H1 (cell line): Measurements from ENCODE around the gene SAFB. TPM values are rescaled to one million over a fixed set of nuclear protein-coding genes. Genes with fewer than 3 reads are reported as not detected.

Source experiments
- CTCF ChIA-PET: fragments of 300-600 bp; sonication (Branson Sonifier 250); formaldehyde crosslinking; loops from one replicate; lab custom pipeline; 2021; ENCODE audit not compliant: partially characterized antibody; lab: Charles Lee
- POLR2A ChIA-PET: fragments of 300-600 bp; sonication (Branson Sonifier 250); formaldehyde crosslinking; loops from one replicate; lab custom pipeline; 2021; ENCODE audit warnings: inconsistent platforms; ENCODE audit not compliant: partially characterized antibody; lab: Charles Lee
- DNase-seq, 2 experiments: peaks; one replicate each; pipeline versions ENCODE4 v3.0.0 to v3.0.0-alpha.2; 2010 to 2022; ENCODE audit warnings: low spot score in 2 of 2, low read depth in 1 of 2, mixed read lengths in 1 of 2
- FAIRE-seq: peaks from 2 replicates; lab custom pipeline; 2011; peaks lifted over from hg19 to GRCh38; lab: Jason Lieb, UNC
- H2AFZ ChIP-seq: 2 replicates; pipeline ENCODE4 v1.8.1; 2012; ENCODE audit warnings: low read length, inconsistent platforms
- H2AK5ac ChIP-seq: 2 replicates; pipeline ENCODE4 v1.6.1; 2013; ENCODE audit warnings: low read depth, low read length
- H2BK120ac ChIP-seq: replicated peaks from 2 replicates; pipeline ENCODE3; 2013; ENCODE audit warnings: low read depth, low read length, inconsistent platforms
- H2BK12ac ChIP-seq: 2 replicates; pipeline ENCODE4 v1.6.1; 2013; ENCODE audit warnings: low read depth, low read length
- H2BK15ac ChIP-seq: 2 replicates; pipeline ENCODE4 v1.6.1; 2013; ENCODE audit warnings: low read length
- H2BK20ac ChIP-seq: 2 replicates; pipeline ENCODE4 v1.6.1; 2013; ENCODE audit warnings: low read length
- H2BK5ac ChIP-seq: 2 replicates; pipeline ENCODE4 v1.6.1; 2013; ENCODE audit warnings: low read depth, low read length
- H3K14ac ChIP-seq: 2 replicates; pipeline ENCODE4 v1.6.1; 2013; ENCODE audit warnings: inconsistent platforms; ENCODE audit not compliant: insufficient read length
- H3K18ac ChIP-seq: 2 replicates; pipeline ENCODE4 v1.6.1; 2013; ENCODE audit warnings: low read length; ENCODE audit errors: extremely low read depth
- H3K23ac ChIP-seq: 2 replicates; pipeline ENCODE4 v1.6.1; 2013; ENCODE audit warnings: inconsistent platforms; ENCODE audit not compliant: insufficient read length
- H3K23me2 ChIP-seq: 2 replicates; pipeline ENCODE4 v1.6.1; 2013; ENCODE audit warnings: low read depth, low read length
- H3K27ac ChIP-seq: 2 replicates; pipeline ENCODE4 v1.6.1; 2011; ENCODE audit warnings: low read depth, low read length, inconsistent platforms
- H3K27me3 ChIP-seq, 4 experiments: replicated peaks in 1 of 4; 1 replicate in 1 of 4; 2 replicates in 3 of 4; pipeline versions ENCODE4 v1.6.1 to v1.8.1; 2011 to 2013; ENCODE audit warnings: low read length in 3 of 4, mild to moderate bottlenecking in 3 of 4, inconsistent platforms in 2 of 4, mixed read lengths in 2 of 4, moderate library complexity in 1 of 4; ENCODE audit not compliant: control insufficient read depth in 3 of 4, insufficient read depth in 3 of 4; ENCODE audit errors: extremely low read depth in 1 of 4
- H3K36me3 ChIP-seq, 4 experiments: 2 replicates each; pipeline versions ENCODE4 v1.6.1 to v1.8.1; 2011 to 2013; ENCODE audit warnings: mild to moderate bottlenecking in 4 of 4, low read length in 3 of 4, moderate library complexity in 2 of 4, control low read depth in 1 of 4, inconsistent platforms in 1 of 4; ENCODE audit not compliant: insufficient read depth in 4 of 4, control insufficient read depth in 2 of 4
- H3K4ac ChIP-seq: replicated peaks from 2 replicates; pipeline ENCODE3; 2013; ENCODE audit warnings: low read length, low read depth, mixed read lengths, inconsistent platforms; ENCODE audit not compliant: insufficient read length
- H3K4me1 ChIP-seq, 4 experiments: replicated peaks in 1 of 4; 1 replicate in 1 of 4; 2 replicates in 3 of 4; pipeline versions ENCODE4 v1.6.1 to v1.8.1; 2011 to 2013; ENCODE audit warnings: low read length in 3 of 4, inconsistent platforms in 2 of 4, mixed read lengths in 1 of 4; ENCODE audit not compliant: insufficient read depth in 4 of 4, control insufficient read depth in 3 of 4
- H3K4me2 ChIP-seq, 2 experiments: 2 replicates each; pipeline versions ENCODE4 v1.6.1 to v1.8.1; 2011 to 2013; ENCODE audit warnings: low read depth in 2 of 2, low read length in 2 of 2, control low read depth in 1 of 2, inconsistent platforms in 1 of 2, mild to moderate bottlenecking in 1 of 2; ENCODE audit not compliant: insufficient read depth in 1 of 2
- H3K4me3 ChIP-seq, 4 experiments: fragments of 200-600, 300-600 bp in 1 of 4; sonication (generic), shearing (Covaris generic), sonication (Bioruptor Twin) in 1 of 4; 2 replicates each; pipeline versions ENCODE4 v1.5.1 to v1.8.1; 2011 to 2016; ENCODE audit warnings: low read length in 4 of 4, low read depth in 3 of 4, control low read depth in 2 of 4, inconsistent platforms in 2 of 4, mild to moderate bottlenecking in 2 of 4, mixed read lengths in 1 of 4, moderate library complexity in 1 of 4; ENCODE audit not compliant: insufficient read depth in 2 of 4; ENCODE audit errors: extremely low read depth in 1 of 4
- H3K56ac ChIP-seq: replicated peaks from 2 replicates; pipeline ENCODE3; 2013; ENCODE audit warnings: low read depth, mild to moderate bottlenecking, mixed read lengths, low read length, inconsistent platforms; ENCODE audit not compliant: insufficient read length
- H3K79me1 ChIP-seq: 2 replicates; pipeline ENCODE4 v1.6.1; 2013; ENCODE audit warnings: low read depth, low read length, control low read depth
- H3K79me2 ChIP-seq, 2 experiments: 2 replicates each; pipeline versions ENCODE4 v1.6.1 to v1.8.1; 2012 to 2013; ENCODE audit warnings: low read length in 2 of 2, mild to moderate bottlenecking in 2 of 2, inconsistent platforms in 1 of 2; ENCODE audit not compliant: insufficient read depth in 2 of 2, control insufficient read depth in 1 of 2
- H3K9ac ChIP-seq, 4 experiments: replicated peaks in 1 of 4; 1 replicate in 1 of 4; 2 replicates in 3 of 4; pipeline versions ENCODE4 v1.6.1 to v1.8.1; 2011 to 2013; ENCODE audit warnings: low read depth in 3 of 4, low read length in 3 of 4, control low read depth in 2 of 4, mild to moderate bottlenecking in 2 of 4, moderate library complexity in 2 of 4, inconsistent platforms in 1 of 4; ENCODE audit errors: extremely low read depth in 1 of 4
- H3K9me3 ChIP-seq, 2 experiments: 2 replicates each; pipeline versions ENCODE4 v1.6.1 to v1.8.1; 2012 to 2013; ENCODE audit warnings: mild to moderate bottlenecking in 2 of 2, moderate library complexity in 2 of 2, control low read depth in 1 of 2, inconsistent platforms in 1 of 2, low read depth in 1 of 2, low read length in 1 of 2, mixed read lengths in 1 of 2; ENCODE audit not compliant: insufficient read depth in 2 of 2
- H4K20me1 ChIP-seq, 2 experiments: replicated peaks in 1 of 2; 2 replicates each; pipeline versions ENCODE3 to v1.8.1; 2011 to 2013; ENCODE audit warnings: inconsistent platforms in 2 of 2, low read length in 2 of 2, mild to moderate bottlenecking in 1 of 2; ENCODE audit not compliant: insufficient read depth in 2 of 2, control insufficient read depth in 1 of 2
- H4K5ac ChIP-seq: 2 replicates; pipeline ENCODE4 v1.6.1; 2013; ENCODE audit warnings: low read length, low read depth, mixed read lengths, inconsistent platforms; ENCODE audit not compliant: insufficient read length
- H4K8ac ChIP-seq: 2 replicates; pipeline ENCODE4 v1.8.0; 2013; ENCODE audit warnings: mild to moderate bottlenecking, moderate library complexity, low read length, inconsistent platforms; ENCODE audit not compliant: insufficient read depth; ENCODE audit errors: extremely low read depth
- H4K91ac ChIP-seq: replicated peaks from 2 replicates; pipeline ENCODE3; 2013; ENCODE audit warnings: low read length, mixed read lengths, inconsistent platforms; ENCODE audit not compliant: insufficient read length
- EGR1 ChIP-seq: IDR thresholded peaks from 2 replicates; pipeline ENCODE4 v1.6.1; 2011; ENCODE audit warnings: low read depth, low read length, borderline replicate concordance
- WGBS, 2 experiments: shearing (Covaris generic) in 1 of 2; methylation state at CpG; one replicate each; pipeline versions ENCODE4 v1.1.6 to v1.1.7; 2013 to 2015; ENCODE audit warnings: low lambda C conversion rate in 2 of 2, mixed read lengths in 2 of 2, inconsistent platforms in 1 of 2, low coverage in 1 of 2, missing lambda C conversion rate in 1 of 2; ENCODE audit not compliant: insufficient replicate concordance in 2 of 2, insufficient coverage in 1 of 2, insufficient read length in 1 of 2; ENCODE audit errors: extremely low coverage in 1 of 2, missing lambda C conversion rate in 1 of 2; 5-methylcytosine and 5-hydroxymethylcytosine counted together
- polyA plus RNA-seq, 7 experiments: library from polyadenylated mRNA; depleted of rRNA in 3 of 7; stranded (reverse) in 5 of 7; unstranded in 2 of 7; fragments of >200 nt in 5 of 7; fragments of 200-250 nt in 2 of 7; gene quantifications; 1 replicate in 5 of 7; 2 replicates in 1 of 7; 4 replicates in 1 of 7; pipeline versions ENCODE4 v1.2.1 to v1.2.3, GENCODE V29; 2011 to 2013; ENCODE audit warnings: missing spikeins in 2 of 7, mixed read lengths in 2 of 7
- total RNA-seq: library from RNA; stranded (reverse); fragmentation: NEBNext Ultra II Directional; extraction: Animal tissue kit (Norgen Biotek cat#: 25700); gene quantifications from 2 replicates; pipeline ENCODE4 v1.2.1, GENCODE V29; 2021

The SAFB gene
- total and polyA plus RNA-seq, 2 of the 8 experiments (the other 6 are each of a cell fraction or from before 2014, with no cell fraction given) = 27.0 to 110 TPM

DNA sequence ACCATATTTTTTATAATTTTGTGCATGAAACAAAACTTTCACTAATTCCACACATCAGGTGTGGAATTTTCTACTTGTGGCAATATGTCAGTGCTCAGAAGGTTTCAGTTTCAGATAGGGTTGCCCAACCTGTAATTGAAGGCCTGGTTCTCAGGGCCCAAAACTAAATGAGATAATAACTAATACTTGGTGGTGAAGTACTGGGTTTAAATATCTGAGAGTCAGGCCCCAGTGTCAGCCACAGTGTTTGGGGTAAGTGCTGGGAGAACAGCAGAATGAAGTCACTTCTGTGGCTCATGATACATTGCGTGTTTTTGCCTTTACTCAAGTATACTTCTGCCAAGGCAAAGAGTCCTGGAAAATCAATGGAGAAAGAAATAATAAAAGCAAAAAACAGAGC is 5.6 kb downstream of the SAFB start:
- Histone ChIP-seq H2BK20ac (no peak overlapping the region), H2AK5ac (no peak overlapping the region), H3K36me3 (peaks cover 13 to 50% (median 34%) of the 10 kb centered on the region in 4 experiments; a peak in 7 of 8 replicates), H4K8ac (no peak overlapping the region), H3K27me3 (no peaks in the 10 kb centered on the region), H2BK5ac (no peak overlapping the region), H3K79me2 (peaks cover 66 to 98% of the 10 kb centered on the region in 2 experiments), H3K9ac (no peak overlapping the region), H3K14ac (no peak overlapping the region), H3K4me3 (no peak overlapping the region), H2BK120ac (no peak overlapping the region), H3K4ac (no peak overlapping the region), H3K23ac (no peak overlapping the region), H3K9me3 (no peaks in the 10 kb centered on the region), H3K4me1 (peaks cover 0 to 7% (median 3%) of the 10 kb centered on the region in 4 experiments; a peak in 3 of 7 replicates), H3K18ac (no peak overlapping the region), H4K91ac (no peak overlapping the region), H3K23me2 (peaks cover 4% of the 10 kb centered on the region; the same call in 1 of the 2 replicates), H3K27ac (no peak overlapping the region), H2BK15ac (no peak overlapping the region), H3K79me1 (peaks cover 16% of the 10 kb centered on the region), H2AFZ (no peak overlapping the region), H4K5ac (no peak overlapping the region), H3K4me2 (no peak overlapping the region), H3K56ac (no peak overlapping the region), H4K20me1 (peaks cover 35 to 42% of the 10 kb centered on the region in 2 experiments), H2BK12ac (no peak overlapping the region)
- POLR2A ChIA-PET = interaction anchor here (0.7 kb wide), 1 partner anchor 63 kb away, joined by 3 read pairs; no protein-coding TSS in a partner anchor
- no peak for FAIRE-seq
- no peak for DNase-seq
- WGBS, 2 experiments = 100% methylated on average over 1 of the region's 1 CpG; no CpG with 5 or more reads in 1 of the 2 experiments
- CTCF ChIA-PET = no interaction called here
- TF ChIP-seq EGR1 = no peak
